HG03039 (cell line): Measurements from ENCODE around the gene SPINDOC.
"Not testable (repeated sequence)": the region's sequence is repeated elsewhere in the genome, so short reads cannot be mapped to it uniquely, and the experiment has no call there.

Experiments used
- ATAC-seq: cut with Tn5 transposase; IDR thresholded peaks from one replicate; pipeline ENCODE4 v1.9.1; 2021; ENCODE audit warnings: mild to moderate bottlenecking, moderate library complexity; ENCODE audit not compliant: unreplicated experiment

The SPINDOC gene

GRCh38 chr11:63850920-63851319 is 37.7 kb downstream of the SPINDOC start:
- ATAC-seq: no peak

GRCh38 chr11:63851364-63851763 is 38.1 kb downstream of the SPINDOC start:
- no peak for ATAC-seq

GRCh38 chr11:63853476-63853875 is 40.2 kb downstream of the SPINDOC start:
- no peak for ATAC-seq

- no peak for ATAC-seq
These were observed 41.4 kb downstream of the SPINDOC start for GRCh38 chr11:63854696-63855095.

- ATAC-seq: no peak
These were observed 42.7 kb downstream of the SPINDOC start for GRCh38 chr11:63855975-63856374.

- no peak for ATAC-seq
These were observed 45.6 kb downstream of the SPINDOC start for GRCh38 chr11:63858628-63859550.

- no peak for ATAC-seq
These were observed 49.7 kb downstream of the SPINDOC start for GRCh38 chr11:63862923-63863322.

- ATAC-seq: not testable (repeated sequence)
These were observed 50.4 kb downstream of the SPINDOC start for GRCh38 chr11:63863620-63864019.

- ATAC-seq: no peak
These were observed 53.0 kb downstream of the SPINDOC start for GRCh38 chr11:63866211-63866610.

- no peak for ATAC-seq
These were observed 54.3 kb downstream of the SPINDOC start for GRCh38 chr11:63867511-63867910.

- no peak for ATAC-seq
These were observed 55.3 kb downstream of the SPINDOC start for GRCh38 chr11:63868399-63869064.

- no peak for ATAC-seq
These were observed 55.9 kb downstream of the SPINDOC start for GRCh38 chr11:63869171-63869591.

GRCh38 chr11:63869683-63870082 is 56.4 kb downstream of the SPINDOC start:
- no peak for ATAC-seq

- no peak for ATAC-seq
These were observed 57.3 kb downstream of the SPINDOC start for GRCh38 chr11:63870351-63871140.

- peak; percentile 91 for ATAC-seq
These were observed 58.9 kb downstream of the SPINDOC start for GRCh38 chr11:63871962-63872799.

GRCh38 chr11:63872800-63873197 is 59.5 kb downstream of the SPINDOC start:
- no peak for ATAC-seq

- ATAC-seq: no peak
These were observed 60.1 kb downstream of the SPINDOC start for GRCh38 chr11:63873311-63873710.

GRCh38 chr11:63874511-63874910 is 61.3 kb downstream of the SPINDOC start:
- no peak for ATAC-seq

GRCh38 chr11:63875506-63876065 is 62.3 kb downstream of the SPINDOC start:
- ATAC-seq: no peak

GRCh38 chr11:63876616-63877015 is 63.4 kb downstream of the SPINDOC start:
- ATAC-seq: no peak
